Mucosa of stomach (tissue), 1 donor: ENCODE data around the gene LZIC.
A peak's percentile ranks its signal among the peaks of the same experiment; 100 is the strongest.

Experiments used
- H3K27me3 ChIP-seq: one replicate; pipeline ENCODE4 v1.7.0; 2013; ENCODE audit warnings: mild to moderate bottlenecking, low read length; ENCODE audit not compliant: control insufficient read depth, insufficient read depth
- H3K36me3 ChIP-seq: one replicate; pipeline ENCODE4 v1.7.0; 2013; ENCODE audit warnings: low read length; ENCODE audit not compliant: control insufficient read depth, insufficient read depth
- H3K4me1 ChIP-seq: one replicate; pipeline ENCODE4 v1.7.0; 2013; ENCODE audit warnings: mild to moderate bottlenecking, low read length; ENCODE audit not compliant: control insufficient read depth, insufficient read depth
- H3K4me3 ChIP-seq: one replicate; pipeline ENCODE4 v1.7.0; 2013; ENCODE audit warnings: low read length
- H3K9ac ChIP-seq: one replicate; pipeline ENCODE4 v1.7.0; 2013; ENCODE audit warnings: mild to moderate bottlenecking, low read length, moderate library complexity
- H3K9me3 ChIP-seq: one replicate; pipeline ENCODE4 v1.7.0; 2013; ENCODE audit warnings: mild to moderate bottlenecking, low read length, moderate library complexity; ENCODE audit not compliant: control insufficient read depth
- donor health status: Pancreatic carcinoma.

LZIC gene

GRCh38 chr1:9892563-9893528, 50.3 kb downstream of the LZIC start:
- H3K4me3 ChIP-seq = no peak overlapping the region
- peak overlapping the region; percentile 50 for H3K9ac ChIP-seq
- H3K36me3 ChIP-seq = no peaks in the 10 kb centered on the region
- no peaks in the 10 kb centered on the region for H3K9me3 ChIP-seq
- H3K27me3 ChIP-seq = no peaks in the 10 kb centered on the region
- H3K4me1 ChIP-seq = peaks cover 32% of the 10 kb centered on the region

GRCh38 chr1:9891207-9891606, 52.0 kb downstream of the LZIC start:
- Histone ChIP-seq H3K4me1 (peaks cover 32% of the 10 kb centered on the region), H3K36me3 (no peaks in the 10 kb centered on the region), H3K9ac (peak overlapping the region; percentile 24)

GRCh38 chr1:9890224-9890731, 52.9 kb downstream of the LZIC start:
- Histone ChIP-seq H3K9ac (peak overlapping the region; percentile 50), H3K9me3 (no peaks in the 10 kb centered on the region), H3K27me3 (no peaks in the 10 kb centered on the region), H3K36me3 (no peaks in the 10 kb centered on the region), H3K4me3 (no peak overlapping the region), H3K4me1 (peaks cover 32% of the 10 kb centered on the region)

More at GRCh38 chr1:9891207-9891606, 52.0 kb downstream of the LZIC start:
- no peaks in the 10 kb centered on the region for H3K27me3 ChIP-seq
- no peaks in the 10 kb centered on the region for H3K9me3 ChIP-seq
- H3K4me3 ChIP-seq = no peak overlapping the region

GRCh38 chr1:9889411-9889810, 53.8 kb downstream of the LZIC start:
- Histone ChIP-seq H3K4me3 (no peak overlapping the region), H3K4me1 (peaks cover 32% of the 10 kb centered on the region), H3K9ac (peak overlapping the region; percentile 9), H3K27me3 (no peaks in the 10 kb centered on the region), H3K36me3 (no peaks in the 10 kb centered on the region), H3K9me3 (no peaks in the 10 kb centered on the region)

GRCh38 chr1:9888886-9889285, 54.3 kb downstream of the LZIC start:
- Histone ChIP-seq H3K27me3 (no peaks in the 10 kb centered on the region), H3K9ac (no peak overlapping the region), H3K36me3 (no peaks in the 10 kb centered on the region), H3K4me3 (no peak overlapping the region), H3K9me3 (no peaks in the 10 kb centered on the region), H3K4me1 (peaks cover 31% of the 10 kb centered on the region)

- Histone ChIP-seq H3K27me3 (no peaks in the 10 kb centered on the region), H3K9ac (no peak overlapping the region), H3K9me3 (no peaks in the 10 kb centered on the region), H3K4me3 (no peak overlapping the region), H3K36me3 (no peaks in the 10 kb centered on the region), H3K4me1 (peaks cover 14% of the 10 kb centered on the region)
Measured at GRCh38 chr1:9887070-9887469, 56.1 kb downstream of the LZIC start.

- Histone ChIP-seq H3K4me1 (peaks cover 12% of the 10 kb centered on the region), H3K9ac (no peak overlapping the region), H3K27me3 (no peaks in the 10 kb centered on the region), H3K9me3 (no peaks in the 10 kb centered on the region), H3K4me3 (no peak overlapping the region), H3K36me3 (no peaks in the 10 kb centered on the region)
Measured at GRCh38 chr1:9886092-9886742, 57.0 kb downstream of the LZIC start.

- Histone ChIP-seq H3K9ac (no peak overlapping the region), H3K27me3 (no peaks in the 10 kb centered on the region), H3K4me3 (no peak overlapping the region), H3K9me3 (no peaks in the 10 kb centered on the region), H3K4me1 (no peaks in the 10 kb centered on the region), H3K36me3 (no peaks in the 10 kb centered on the region)
Measured at GRCh38 chr1:9884805-9885204, 58.4 kb downstream of the LZIC start.

GRCh38 chr1:9883585-9884449, 59.4 kb downstream of the LZIC start:
- no peaks in the 10 kb centered on the region for H3K9me3 ChIP-seq
- H3K4me3 ChIP-seq = no peak overlapping the region
- H3K9ac ChIP-seq = no peak overlapping the region
- H3K27me3 ChIP-seq = no peaks in the 10 kb centered on the region
- no peaks in the 10 kb centered on the region for H3K4me1 ChIP-seq
- no peaks in the 10 kb centered on the region for H3K36me3 ChIP-seq

- H3K36me3 ChIP-seq = no peaks in the 10 kb centered on the region
- H3K9ac ChIP-seq = no peak overlapping the region
- peaks cover 6% of the 10 kb centered on the region for H3K4me1 ChIP-seq
Measured at GRCh38 chr1:9882945-9883303, 60.3 kb downstream of the LZIC start.

GRCh38 chr1:9882296-9882944, 60.8 kb downstream of the LZIC start:
- Histone ChIP-seq H3K27me3 (no peaks in the 10 kb centered on the region), H3K9ac (no peak overlapping the region), H3K36me3 (no peaks in the 10 kb centered on the region), H3K4me1 (peaks cover 11% of the 10 kb centered on the region), H3K9me3 (no peaks in the 10 kb centered on the region), H3K4me3 (no peak overlapping the region)

More at GRCh38 chr1:9882945-9883303, 60.3 kb downstream of the LZIC start:
- Histone ChIP-seq H3K27me3 (no peaks in the 10 kb centered on the region), H3K4me3 (no peak overlapping the region), H3K9me3 (no peaks in the 10 kb centered on the region)
